Karpas-422 (cell line): ENCODE results near the gene TSPAN7. TPM values are rescaled to one million over a fixed set of nuclear protein-coding genes. Genes with fewer than 3 reads are reported as not detected.

Experiments used
- DNase-seq: peaks from one replicate; pipeline ENCODE4 v3.0.0-alpha.2; 2015
- H2AFZ ChIP-seq: fragments of 200-600 bp; sonication (generic); 2 replicates; pipeline ENCODE4 v1.6.1; 2014; ENCODE audit warnings: antibody characterized with exemption, low read length, mixed read lengths
- H3K27ac ChIP-seq: fragments of 200-600 bp; sonication (generic); 2 replicates; pipeline ENCODE4 v1.5.1; 2014; ENCODE audit warnings: mild to moderate bottlenecking, low read length, moderate library complexity
- H3K27me3 ChIP-seq: fragments of 200-600 bp; sonication (generic); 2 replicates; pipeline ENCODE4 v1.6.1; 2014; ENCODE audit warnings: low read length, mixed read lengths
- H3K36me3 ChIP-seq: fragments of 200-600 bp; sonication (generic); 2 replicates; pipeline ENCODE4 v1.6.1; 2014; ENCODE audit warnings: low read length, mixed read lengths; ENCODE audit not compliant: insufficient read depth
- H3K4me1 ChIP-seq: fragments of 200-600 bp; sonication (generic); 2 replicates; pipeline ENCODE4 v1.6.1; 2014; ENCODE audit warnings: mild to moderate bottlenecking, low read length, mixed read lengths
- H3K4me2 ChIP-seq: fragments of 200-600 bp; sonication (generic); 2 replicates; pipeline ENCODE4 v1.6.1; 2014; ENCODE audit warnings: low read length, low read depth, mild to moderate bottlenecking; ENCODE audit not compliant: poor library complexity, severe bottlenecking
- H3K4me3 ChIP-seq: fragments of 200-600 bp; sonication (generic); 2 replicates; pipeline ENCODE4 v1.5.1; 2014; ENCODE audit warnings: mild to moderate bottlenecking, antibody characterized with exemption, low read length, mixed read lengths
- H3K79me2 ChIP-seq: fragments of 200-600 bp; sonication (generic); 2 replicates; pipeline ENCODE4 v1.6.1; 2014; ENCODE audit warnings: mild to moderate bottlenecking, low read length, mixed read lengths
- H3K9ac ChIP-seq: fragments of 200-600 bp; sonication (generic); 2 replicates; pipeline ENCODE4 v1.6.0; 2014; ENCODE audit warnings: low read length
- H3K9me2 ChIP-seq: fragments of 200-600 bp; sonication (generic), shearing (Covaris generic); replicated peaks from 2 replicates; pipeline ENCODE4 v1.6.0; 2014; ENCODE audit warnings: mild to moderate bottlenecking, low read length, moderate library complexity; ENCODE audit not compliant: insufficient read depth
- H3K9me3 ChIP-seq: fragments of 300-700, 200-600 bp; sonication (generic); 2 replicates; pipeline ENCODE4 v1.6.1; 2014; ENCODE audit warnings: low read length, mixed read lengths
- H4K20me1 ChIP-seq: fragments of 200-600 bp; sonication (generic); 2 replicates; pipeline ENCODE4 v1.6.1; 2014; ENCODE audit warnings: mild to moderate bottlenecking, antibody characterized with exemption, low read length, low read depth; ENCODE audit not compliant: insufficient read depth
- total RNA-seq: library from RNA; depleted of rRNA; stranded (reverse); fragments of >200 nt; shearing (Covaris generic); gene quantifications from 2 replicates; pipeline ENCODE4 v1.2.3, GENCODE V29; 2014; ENCODE audit warnings: low replicate concordance

TSPAN7 gene
- total RNA-seq, 1 experiment from 2014 or later, result not detected

DNA sequence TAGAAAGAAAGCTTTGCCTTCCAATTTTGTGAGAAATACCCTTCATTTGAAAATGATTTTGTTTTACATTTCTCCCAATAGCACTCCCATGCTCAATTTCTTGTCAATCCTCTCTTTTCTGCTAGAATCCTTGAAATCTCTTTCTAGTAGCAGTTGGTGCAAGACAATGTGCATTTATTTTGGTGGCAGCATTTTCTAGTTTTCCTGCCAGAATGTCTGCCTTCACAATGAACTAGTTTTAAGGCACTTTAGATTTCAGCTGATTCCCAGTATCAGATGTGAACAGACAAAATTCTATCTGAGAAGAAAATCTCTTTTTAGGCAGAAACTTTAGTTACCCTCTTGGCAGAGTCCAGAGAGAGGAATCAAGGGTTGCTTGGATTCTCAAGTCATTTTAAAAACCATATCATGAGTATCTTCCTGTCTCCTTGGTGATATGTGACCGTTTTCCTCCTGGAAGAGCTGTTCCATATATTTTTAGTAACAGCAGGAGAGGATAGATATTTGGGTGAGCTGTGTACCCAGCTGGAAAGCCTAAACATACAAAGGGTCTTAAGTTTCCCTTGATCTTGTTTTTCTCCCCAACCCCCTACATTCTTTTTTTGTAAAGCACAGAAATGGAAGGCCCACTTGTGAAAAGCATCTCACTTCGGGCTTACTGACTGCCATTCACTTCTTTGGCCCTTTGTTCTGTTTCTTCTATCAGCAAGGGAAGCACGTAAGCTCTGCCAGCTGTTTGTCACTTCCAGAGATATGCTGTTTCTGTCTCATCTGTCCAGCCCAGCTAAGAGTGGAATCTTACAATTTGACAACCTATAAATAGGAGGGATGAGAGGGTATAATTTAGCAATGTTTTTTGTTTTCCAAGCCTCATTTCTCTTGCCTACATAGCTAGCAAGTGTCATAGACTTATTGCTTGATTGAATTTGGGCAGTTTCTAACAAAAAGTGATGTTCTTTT lies 38.7 kb downstream of the TSPAN7 start:
- H3K4me3 ChIP-seq, result no peak overlapping the region
- H3K79me2 ChIP-seq, result no peaks in the 10 kb centered on the region
- H3K9me2 ChIP-seq, result no peaks in the 10 kb centered on the region
- DNase-seq, result no peak
- H3K4me1 ChIP-seq, result no peaks in the 10 kb centered on the region
- no peaks in the 10 kb centered on the region for H3K36me3 ChIP-seq
- H4K20me1 ChIP-seq, result no peaks in the 10 kb centered on the region
- H3K9ac ChIP-seq, result no peak overlapping the region
- H3K4me2 ChIP-seq, result no peak overlapping the region
- no peaks in the 10 kb centered on the region for H3K9me3 ChIP-seq
- H2AFZ ChIP-seq, result no peak overlapping the region
- no peak overlapping the region for H3K27ac ChIP-seq
- no peaks in the 10 kb centered on the region for H3K27me3 ChIP-seq

GRCh38 chrX:38601866-38602265 lies 40.5 kb downstream of the TSPAN7 start:
- Histone ChIP-seq H3K36me3 (no peaks in the 10 kb centered on the region), H4K20me1 (no peaks in the 10 kb centered on the region), H3K9me2 (no peaks in the 10 kb centered on the region), H3K9ac (no peak overlapping the region), H3K9me3 (no peaks in the 10 kb centered on the region), H3K4me3 (no peak overlapping the region), H3K27me3 (no peaks in the 10 kb centered on the region), H3K4me2 (no peak overlapping the region), H2AFZ (no peak overlapping the region), H3K79me2 (no peaks in the 10 kb centered on the region), H3K4me1 (no peaks in the 10 kb centered on the region), H3K27ac (no peak overlapping the region)
- no peak for DNase-seq

DNA sequence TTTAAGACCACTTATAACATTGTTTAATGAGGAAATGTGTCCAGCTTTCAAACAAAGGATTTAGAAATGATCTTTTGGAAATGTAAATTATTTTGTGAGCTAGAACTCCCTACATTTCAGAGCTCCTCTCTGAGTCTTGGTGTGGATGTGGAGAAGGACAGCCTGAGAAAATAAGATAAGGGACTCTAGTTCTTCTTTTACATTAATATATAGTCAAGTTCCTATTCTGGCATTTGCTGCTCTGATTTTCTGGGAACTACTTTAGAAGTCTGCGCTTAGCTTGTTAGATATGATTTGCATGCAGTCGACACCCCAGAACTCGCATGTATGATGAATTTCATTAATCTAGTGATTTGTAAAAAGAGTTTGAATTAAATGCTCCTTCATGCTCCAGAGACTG lies 45.5 kb downstream of the TSPAN7 start:
- Histone ChIP-seq H3K4me2 (no peak overlapping the region), H3K27me3 (no peaks in the 10 kb centered on the region), H2AFZ (no peak overlapping the region), H3K36me3 (no peaks in the 10 kb centered on the region), H3K9me3 (no peaks in the 10 kb centered on the region), H3K9ac (no peak overlapping the region), H3K9me2 (no peaks in the 10 kb centered on the region), H4K20me1 (no peaks in the 10 kb centered on the region), H3K27ac (no peak overlapping the region), H3K79me2 (no peaks in the 10 kb centered on the region), H3K4me3 (no peak overlapping the region), H3K4me1 (no peaks in the 10 kb centered on the region)
- no peak for DNase-seq

GRCh38 chrX:38607976-38608375 lies 46.6 kb downstream of the TSPAN7 start:
- H3K27ac ChIP-seq, result no peak overlapping the region
- no peak overlapping the region for H3K9ac ChIP-seq
- H3K9me3 ChIP-seq, result no peaks in the 10 kb centered on the region
- DNase-seq, result no peak
- H3K4me1 ChIP-seq, result no peaks in the 10 kb centered on the region
- no peaks in the 10 kb centered on the region for H3K36me3 ChIP-seq
- H3K9me2 ChIP-seq, result no peaks in the 10 kb centered on the region
- no peak overlapping the region for H2AFZ ChIP-seq
- no peaks in the 10 kb centered on the region for H3K79me2 ChIP-seq
- H4K20me1 ChIP-seq, result no peaks in the 10 kb centered on the region
- no peak overlapping the region for H3K4me2 ChIP-seq
- H3K4me3 ChIP-seq, result no peak overlapping the region
- no peaks in the 10 kb centered on the region for H3K27me3 ChIP-seq

DNA sequence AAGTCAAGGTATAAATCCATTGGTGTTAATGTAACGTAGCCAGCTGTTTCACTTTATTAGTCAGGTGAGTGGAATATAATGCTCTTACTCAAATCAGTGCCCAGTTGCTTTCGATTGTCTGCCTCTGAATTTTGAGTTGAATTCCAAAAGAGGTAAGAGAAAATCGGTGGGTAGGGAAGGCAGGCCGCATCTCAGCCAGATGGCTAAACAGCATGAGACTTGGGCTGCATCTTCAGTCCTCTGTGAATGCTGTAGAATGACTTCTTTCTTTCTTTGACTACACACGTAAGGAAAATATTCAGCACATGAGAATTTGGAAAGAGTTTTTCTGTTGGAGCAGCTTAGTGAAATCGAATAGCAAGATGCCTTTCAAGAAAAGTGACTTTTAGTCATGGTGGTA lies 49.5 kb downstream of the TSPAN7 start:
- Histone ChIP-seq H3K79me2 (no peaks in the 10 kb centered on the region), H3K4me3 (no peak overlapping the region), H3K4me2 (no peak overlapping the region), H4K20me1 (no peaks in the 10 kb centered on the region), H3K27ac (no peak overlapping the region), H2AFZ (no peak overlapping the region), H3K9ac (no peak overlapping the region), H3K9me3 (no peaks in the 10 kb centered on the region), H3K27me3 (no peaks in the 10 kb centered on the region), H3K36me3 (no peaks in the 10 kb centered on the region), H3K4me1 (no peaks in the 10 kb centered on the region), H3K9me2 (no peaks in the 10 kb centered on the region)
- DNase-seq, result no peak

GRCh38 chrX:38612281-38612680 lies 50.9 kb downstream of the TSPAN7 start:
- no peaks in the 10 kb centered on the region for H3K27me3 ChIP-seq
- no peak overlapping the region for H3K27ac ChIP-seq
- no peaks in the 10 kb centered on the region for H3K4me1 ChIP-seq
- H3K36me3 ChIP-seq, result no peaks in the 10 kb centered on the region
- no peaks in the 10 kb centered on the region for H3K79me2 ChIP-seq
- no peaks in the 10 kb centered on the region for H3K9me3 ChIP-seq
- no peak overlapping the region for H3K4me3 ChIP-seq
- no peak overlapping the region for H3K9ac ChIP-seq
- no peak overlapping the region for H3K4me2 ChIP-seq
- H3K9me2 ChIP-seq, result no peaks in the 10 kb centered on the region
- no peak for DNase-seq
- H4K20me1 ChIP-seq, result no peaks in the 10 kb centered on the region
- H2AFZ ChIP-seq, result no peak overlapping the region

GRCh38 chrX:38614485-38614884 lies 53.1 kb downstream of the TSPAN7 start:
- Histone ChIP-seq H3K4me2 (no peak overlapping the region), H3K27ac (no peak overlapping the region), H3K4me1 (no peaks in the 10 kb centered on the region), H3K36me3 (no peaks in the 10 kb centered on the region), H3K9ac (no peak overlapping the region), H3K79me2 (no peaks in the 10 kb centered on the region), H2AFZ (no peak overlapping the region), H3K27me3 (no peaks in the 10 kb centered on the region), H3K9me2 (no peaks in the 10 kb centered on the region), H3K9me3 (no peaks in the 10 kb centered on the region), H4K20me1 (no peaks in the 10 kb centered on the region), H3K4me3 (no peak overlapping the region)
- no peak for DNase-seq

DNA sequence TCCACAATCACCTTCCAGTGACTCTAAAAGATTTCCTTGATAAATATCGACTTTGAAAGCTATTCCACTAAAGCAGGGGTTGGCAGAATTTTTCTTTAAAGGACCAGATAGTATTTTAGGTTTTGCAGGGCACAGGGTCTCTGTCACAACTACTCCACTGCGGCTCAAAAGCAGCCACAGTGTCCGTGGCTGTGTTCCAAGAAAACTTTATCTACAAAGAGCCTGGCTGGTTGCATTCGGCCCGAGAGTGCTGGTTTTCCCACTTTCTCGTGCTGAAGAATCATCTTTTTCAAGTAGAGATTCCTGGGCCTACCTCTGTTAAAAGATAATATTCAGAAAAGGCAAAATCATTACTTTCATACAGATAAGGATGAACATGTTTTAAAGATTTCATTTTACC lies 55.6 kb downstream of the TSPAN7 start:
- no peaks in the 10 kb centered on the region for H3K4me1 ChIP-seq
- H3K9me3 ChIP-seq, result no peaks in the 10 kb centered on the region
- H3K79me2 ChIP-seq, result no peaks in the 10 kb centered on the region
- no peaks in the 10 kb centered on the region for H3K9me2 ChIP-seq
- H4K20me1 ChIP-seq, result no peaks in the 10 kb centered on the region
- H3K36me3 ChIP-seq, result no peaks in the 10 kb centered on the region
- no peak overlapping the region for H3K4me3 ChIP-seq
- H2AFZ ChIP-seq, result no peak overlapping the region
- H3K9ac ChIP-seq, result no peak overlapping the region
- H3K4me2 ChIP-seq, result no peak overlapping the region
- no peaks in the 10 kb centered on the region for H3K27me3 ChIP-seq
- no peak for DNase-seq
- H3K27ac ChIP-seq, result no peak overlapping the region
